ENCODE data around the gene UGT2A2.

The UGT2A2 gene

GRCh38 chr4:69658133-69658532 is 18.7 kb upstream of the UGT2A2 start:
- no peak for ATAC-seq
- TF ChIP-seq PATZ1 (CRISPR knock-in tag; IDR thresholded peaks at IDR 0.05; ENCODE audit: borderline replicate concordance): no peak

- ATAC-seq: no peak
- TF ChIP-seq ZNF70 (CRISPR knock-in tag; IDR thresholded peaks at IDR 0.05) (no peak), ZNF565 (CRISPR knock-in tag; conservative IDR thresholded peaks at IDR 0.05; ENCODE audit: low read depth) (no peak), ESRRG (CRISPR knock-in tag; IDR thresholded peaks at IDR 0.05) (no peak), TOX (CRISPR knock-in tag; IDR thresholded peaks at IDR 0.05; ENCODE audit: borderline replicate concordance) (no peak), ZC3H10 (CRISPR knock-in tag; IDR thresholded peaks at IDR 0.05) (no peak), ZFP3 (CRISPR knock-in tag; IDR thresholded peaks at IDR 0.05) (no peak), BACH2 (CRISPR knock-in tag; IDR thresholded peaks at IDR 0.05; ENCODE audit: borderline replicate concordance) (no peak), ISL1 (CRISPR knock-in tag; IDR thresholded peaks at IDR 0.05) (no peak)
These were observed 17.3 kb upstream of the UGT2A2 start for GRCh38 chr4:69656653-69657158.

- no peak for TF ChIP-seq GLIS3 (CRISPR knock-in tag; IDR thresholded peaks at IDR 0.05)
- no peak for ATAC-seq
These were observed 13.7 kb upstream of the UGT2A2 start, which contains the start of gene UGT2A1 for GRCh38 chr4:69653147-69653546. TSS of gene UGT2A1 (minus strand) at chr4:69653247. CDS start at chr4:69647644, 5,603 bp downstream.

GRCh38 chr4:69650872-69651271 is 11.4 kb upstream of the UGT2A2 start:
- no peak for ATAC-seq
- TF ChIP-seq ESRRG (CRISPR knock-in tag; IDR thresholded peaks at IDR 0.05): no peak
- TF ChIP-seq PATZ1 (CRISPR knock-in tag; IDR thresholded peaks at IDR 0.05; ENCODE audit: borderline replicate concordance): no peak
- no peak for TF ChIP-seq ARNTL (CRISPR knock-in tag; IDR thresholded peaks at IDR 0.05; ENCODE audit: borderline replicate concordance, low read depth)
- TF ChIP-seq ZNF70 (CRISPR knock-in tag; IDR thresholded peaks at IDR 0.05): no peak
- no peak for TF ChIP-seq POU6F1 (CRISPR knock-in tag; IDR thresholded peaks at IDR 0.05; ENCODE audit: borderline replicate concordance, low read depth)
- no peak for TF ChIP-seq TCF4 (CRISPR knock-in tag; IDR thresholded peaks at IDR 0.05; ENCODE audit: borderline replicate concordance)
- TF ChIP-seq ZNF8 (CRISPR knock-in tag; IDR thresholded peaks at IDR 0.05): no peak
- no peak for TF ChIP-seq ZFP30 (CRISPR knock-in tag; IDR thresholded peaks at IDR 0.05)
- TF ChIP-seq CSRNP3 (CRISPR knock-in tag; IDR thresholded peaks at IDR 0.05): no peak

GRCh38 chr4:69649629-69650028 is 10.2 kb upstream of the UGT2A2 start:
- ATAC-seq: peak; percentile 32; the same call in 1 of the 3 replicates
- TF ChIP-seq TCF4 (CRISPR knock-in tag; IDR thresholded peaks at IDR 0.05; ENCODE audit: borderline replicate concordance) (peak; percentile 17; the same call in 1 of the 2 replicates), ZFP3 (CRISPR knock-in tag; IDR thresholded peaks at IDR 0.05) (no peak)

- ATAC-seq: no peak
- TF ChIP-seq GLIS3 (CRISPR knock-in tag; IDR thresholded peaks at IDR 0.05) (no peak), ZFP3 (CRISPR knock-in tag; IDR thresholded peaks at IDR 0.05) (no peak), ARNTL (CRISPR knock-in tag; IDR thresholded peaks at IDR 0.05; ENCODE audit: borderline replicate concordance, low read depth) (no peak), CSDC2 (CRISPR knock-in tag; IDR thresholded peaks at IDR 0.05) (no peak), TOX (CRISPR knock-in tag; IDR thresholded peaks at IDR 0.05; ENCODE audit: borderline replicate concordance) (no peak), TSHZ2 (CRISPR knock-in tag; IDR thresholded peaks at IDR 0.05) (no peak), RARB (CRISPR knock-in tag; IDR thresholded peaks at IDR 0.05) (no peak), POU6F1 (CRISPR knock-in tag; IDR thresholded peaks at IDR 0.05; ENCODE audit: borderline replicate concordance, low read depth) (no peak), CSRNP3 (CRISPR knock-in tag; IDR thresholded peaks at IDR 0.05) (no peak)
These were observed 9.8 kb upstream of the UGT2A2 start for GRCh38 chr4:69649207-69649606.

All from SK-N-SH treated with all-trans-retinoic acid at 6 μM for 48 hours (cell line).